ENCODE data around the gene B4GALNT3.

Gene B4GALNT3

DNA sequence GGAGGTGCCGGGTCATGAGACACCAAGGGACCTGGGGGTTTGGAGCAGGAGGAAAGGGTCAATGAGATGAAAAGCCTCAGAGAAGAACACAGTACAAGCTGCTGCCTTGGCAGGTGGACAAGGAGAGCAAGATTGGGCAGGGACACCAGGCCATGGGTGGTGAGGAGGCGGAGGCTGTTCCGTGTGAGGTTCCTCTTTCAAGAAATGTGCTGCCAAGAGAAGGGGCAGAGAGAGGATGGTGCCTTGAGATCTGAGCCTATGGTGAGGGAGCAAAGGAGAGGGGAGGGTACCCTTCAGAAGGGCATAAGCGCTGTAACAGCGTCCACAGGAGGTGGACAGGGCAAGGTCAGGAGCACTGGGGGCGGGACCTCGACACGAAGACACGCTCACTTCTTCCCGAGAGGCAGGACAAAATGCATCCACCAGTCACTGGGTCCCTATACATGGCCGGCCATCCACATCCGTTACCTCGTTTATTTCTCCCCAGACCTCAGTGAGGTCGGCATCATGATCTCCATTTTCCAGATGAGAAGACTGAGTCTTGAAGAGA, 100.2 kb downstream of the B4GALNT3 start:
- no peak for DNase-seq (ENCODE audit: low read depth)

DNA sequence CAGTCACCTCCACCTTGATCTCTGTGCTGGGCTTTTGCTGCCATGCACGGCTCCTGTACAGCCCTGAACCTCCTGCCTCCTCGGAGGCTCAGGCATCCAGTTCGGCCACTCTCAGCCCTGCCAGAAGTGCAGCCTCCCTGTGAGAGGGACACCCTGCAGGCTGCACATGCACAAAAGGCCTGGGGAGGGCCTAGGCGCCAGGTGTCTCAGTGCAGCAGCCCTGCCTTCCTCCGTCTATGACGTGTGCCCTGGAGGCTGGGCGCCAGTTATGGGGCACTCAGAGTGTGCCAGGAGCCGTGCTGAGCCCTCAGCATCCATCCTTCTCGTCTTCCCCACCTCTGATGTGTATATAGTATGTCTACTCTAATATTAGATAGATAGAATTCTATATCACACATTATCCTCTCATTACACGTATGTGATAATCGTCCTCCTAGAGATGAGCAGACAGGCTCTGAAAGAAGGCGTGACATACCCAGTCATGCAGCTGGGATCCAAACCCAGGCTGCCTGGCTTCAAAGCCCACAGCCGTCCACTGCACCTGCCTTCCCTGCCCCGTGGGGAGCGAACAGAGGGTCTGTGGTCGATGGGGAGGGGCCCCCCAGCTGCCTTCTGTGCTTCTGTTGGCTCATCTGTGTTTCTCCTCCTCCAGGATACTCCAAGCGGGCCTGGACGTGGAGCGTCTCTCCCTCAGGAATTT, 101.1 kb downstream of the B4GALNT3 start:
- no peak for DNase-seq (ENCODE audit: low read depth)

DNA sequence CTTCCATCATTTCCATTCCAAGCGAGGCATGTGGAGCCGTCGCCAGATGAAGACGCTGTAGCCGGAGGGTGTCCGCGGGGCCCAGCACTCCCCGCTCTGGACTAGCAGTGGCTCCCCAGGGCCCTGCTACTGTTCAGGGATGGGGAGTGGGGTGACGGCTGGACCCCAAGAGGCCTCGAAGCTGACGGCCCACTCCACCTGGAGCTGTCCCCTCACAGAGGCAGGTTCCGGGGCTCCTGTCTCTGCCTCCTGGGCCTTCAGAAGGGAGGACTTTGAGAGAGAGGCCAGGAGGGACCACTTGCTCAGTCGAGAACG, 101.6 kb downstream of the B4GALNT3 start:
- DNase-seq (ENCODE audit: low read depth): no peak

DNA sequence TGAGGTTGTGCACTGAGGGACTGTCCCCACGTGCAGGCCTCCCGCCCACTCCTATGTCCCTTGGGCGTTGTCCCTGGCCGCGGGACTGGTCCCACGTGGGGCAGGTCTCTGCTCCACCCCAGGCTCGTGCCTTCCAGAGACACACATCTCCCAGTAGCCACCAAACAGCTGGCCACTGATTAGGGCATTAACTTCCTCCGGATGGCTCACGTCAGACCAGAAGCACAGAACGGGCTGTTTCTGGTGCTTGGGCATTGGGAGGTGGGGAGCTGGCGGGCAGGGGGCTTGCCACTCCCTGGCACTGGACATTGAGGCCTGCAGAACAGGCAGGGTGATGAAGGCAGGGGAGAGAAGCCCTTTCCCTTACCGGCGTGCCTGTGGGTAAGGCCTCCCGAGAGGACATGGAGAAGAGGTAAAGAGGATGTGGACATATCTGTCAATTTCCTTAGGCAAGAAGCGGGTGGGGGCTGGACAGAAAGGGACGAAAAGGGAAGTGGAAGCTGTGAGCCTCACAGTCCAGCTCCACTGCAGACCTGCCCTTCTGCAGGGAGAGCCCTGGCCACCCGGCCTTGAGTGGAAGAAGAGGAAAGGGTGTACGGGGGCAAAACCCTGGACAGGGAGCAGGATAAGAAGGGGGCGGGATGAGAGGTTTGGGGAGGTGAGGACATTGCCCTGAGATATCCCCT, 102.3 kb downstream of the B4GALNT3 start:
- DNase-seq (ENCODE audit: low read depth): no peak

DNA sequence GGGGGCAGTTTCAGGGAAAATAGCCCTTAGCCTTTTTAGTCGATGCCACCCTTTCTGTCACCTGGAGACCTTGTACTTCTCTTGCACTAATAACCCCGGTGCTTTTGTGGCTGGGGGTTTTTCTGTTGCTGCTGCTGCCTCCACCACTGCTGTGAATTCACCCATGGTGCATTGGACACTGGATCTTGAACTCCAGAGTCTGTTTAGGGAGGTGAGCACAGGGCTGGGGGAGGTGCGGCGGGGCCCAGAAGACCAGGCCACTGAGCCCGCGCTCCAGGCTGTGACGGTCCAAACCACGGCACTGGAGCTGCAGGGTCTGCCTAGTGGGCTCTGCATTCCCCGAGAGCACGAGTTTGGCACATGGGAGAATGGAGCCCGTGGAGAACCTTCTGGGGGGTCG, 102.9 kb downstream of the B4GALNT3 start:
- DNase-seq (ENCODE audit: low read depth): no peak

DNA sequence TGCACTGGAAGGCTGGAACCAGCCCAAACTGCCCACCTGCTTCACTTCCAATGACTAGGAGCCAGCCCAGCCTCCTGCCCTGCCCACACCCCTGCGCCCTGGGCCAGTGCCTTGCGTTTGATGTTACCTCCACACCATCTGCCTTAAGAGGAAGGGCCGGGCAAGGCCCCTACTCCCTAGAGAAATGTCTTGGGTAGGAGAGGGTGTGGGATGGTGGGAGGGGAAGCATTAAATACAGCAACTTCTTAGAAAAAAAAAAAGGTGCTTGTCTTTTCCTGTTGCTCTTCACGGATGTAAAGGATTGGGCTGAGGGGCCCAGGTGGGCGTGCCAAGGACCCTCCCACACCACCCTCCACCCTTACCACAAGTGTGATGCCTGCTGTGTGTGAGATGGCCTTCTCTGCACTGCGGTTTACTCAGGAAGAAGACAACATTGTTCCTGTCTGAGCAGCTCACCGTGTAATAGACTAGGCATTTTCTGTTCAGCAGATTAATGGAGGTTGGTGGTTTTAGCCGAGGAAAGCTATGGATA, 103.6 kb downstream of the B4GALNT3 start:
- peak; percentile 63 for DNase-seq (ENCODE audit: low read depth)

DNA sequence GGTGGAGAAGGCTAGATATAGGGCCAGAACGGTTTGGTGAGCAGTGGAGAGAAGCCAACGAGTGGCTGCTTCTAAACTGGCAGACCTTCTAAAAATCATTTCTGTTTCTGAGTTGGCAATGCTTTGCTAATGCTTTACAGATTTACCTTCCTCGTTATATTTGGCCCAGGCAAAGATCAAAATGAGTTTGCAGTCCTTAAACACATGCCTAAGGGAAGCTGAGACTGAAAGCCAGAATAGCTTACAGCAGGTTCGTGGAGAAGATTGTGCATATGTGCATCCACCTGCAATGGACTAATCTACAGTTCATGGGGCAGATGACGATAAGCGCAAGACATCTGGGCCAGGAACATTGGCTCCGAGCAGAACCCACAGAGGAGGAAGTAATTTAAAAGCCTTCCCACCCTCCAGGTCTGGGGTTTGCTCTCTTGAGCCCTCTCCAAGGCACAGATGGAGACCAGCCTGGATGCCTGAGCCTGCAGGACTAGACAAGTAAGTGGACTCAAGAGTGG, 104.1 kb downstream of the B4GALNT3 start:
- DNase-seq (ENCODE audit: low read depth): no peak

DNA sequence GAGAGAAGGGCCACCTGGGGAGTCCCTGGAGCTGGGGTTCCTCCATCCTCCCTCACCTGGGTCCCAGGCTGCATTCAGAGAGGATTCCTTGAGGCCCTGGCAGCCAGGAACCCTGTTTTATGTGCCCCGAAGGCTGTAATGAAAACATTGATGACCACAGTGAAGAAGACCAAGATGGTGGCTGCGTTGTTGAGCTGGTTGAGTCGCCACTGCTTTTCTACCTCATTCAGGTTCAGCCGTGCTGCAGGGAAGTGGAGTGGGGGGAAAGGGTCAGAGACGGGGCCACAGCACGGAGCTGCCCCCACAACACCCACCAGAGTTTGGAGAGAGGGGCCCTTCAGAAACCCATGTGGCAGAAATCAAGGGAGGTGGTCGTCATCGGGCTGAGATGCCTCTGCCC, 105.4 kb downstream of the B4GALNT3 start:
- no peak for DNase-seq (ENCODE audit: low read depth)

DNA sequence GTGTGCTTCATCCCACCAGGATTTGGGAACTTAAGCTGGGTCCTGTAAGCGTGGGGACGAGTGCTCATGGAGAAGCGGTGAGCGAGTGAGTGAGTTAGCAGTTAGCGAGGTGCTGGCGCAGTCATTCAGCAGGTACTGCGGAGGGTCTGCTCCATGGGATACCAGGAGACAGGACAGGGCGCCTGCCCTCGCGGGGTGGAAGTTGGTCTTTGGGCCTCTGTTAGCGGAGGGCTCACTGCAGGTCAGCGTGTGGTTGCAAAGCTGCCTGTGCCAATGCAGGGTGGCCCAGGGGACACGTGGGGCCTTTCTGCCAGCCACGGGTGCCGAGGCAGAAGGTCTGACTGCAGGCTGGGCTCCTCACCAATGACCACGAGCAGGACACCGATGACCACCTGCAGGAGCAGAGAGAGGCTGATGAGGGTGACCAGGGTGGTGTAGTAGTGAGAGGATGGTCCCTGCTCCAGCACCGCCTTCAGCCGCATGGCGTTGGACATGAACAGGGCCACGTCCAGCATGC, 105.9 kb downstream of the B4GALNT3 start:
- no peak for DNase-seq (ENCODE audit: low read depth)

DNA sequence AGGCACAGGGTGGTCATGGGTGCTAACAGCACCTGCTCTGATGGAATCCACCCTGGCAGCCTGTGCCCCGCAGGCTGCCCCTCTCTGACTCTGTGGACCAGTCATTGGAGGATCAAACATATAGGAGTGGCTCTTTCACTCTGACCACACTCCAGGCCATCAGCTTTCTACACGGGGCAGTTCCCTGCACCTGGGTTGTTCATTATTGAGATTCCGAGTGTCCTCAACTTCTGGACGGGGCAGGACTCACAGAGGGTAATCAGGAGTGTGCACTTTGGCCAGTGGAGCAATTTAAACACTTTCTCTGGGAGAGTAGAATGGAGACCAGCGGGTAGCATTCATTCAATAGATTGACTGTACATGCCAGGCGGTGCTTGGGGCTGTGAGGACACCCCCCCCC, 108.7 kb downstream of the B4GALNT3 start:
- DNase-seq (ENCODE audit: low read depth): no peak

DNA sequence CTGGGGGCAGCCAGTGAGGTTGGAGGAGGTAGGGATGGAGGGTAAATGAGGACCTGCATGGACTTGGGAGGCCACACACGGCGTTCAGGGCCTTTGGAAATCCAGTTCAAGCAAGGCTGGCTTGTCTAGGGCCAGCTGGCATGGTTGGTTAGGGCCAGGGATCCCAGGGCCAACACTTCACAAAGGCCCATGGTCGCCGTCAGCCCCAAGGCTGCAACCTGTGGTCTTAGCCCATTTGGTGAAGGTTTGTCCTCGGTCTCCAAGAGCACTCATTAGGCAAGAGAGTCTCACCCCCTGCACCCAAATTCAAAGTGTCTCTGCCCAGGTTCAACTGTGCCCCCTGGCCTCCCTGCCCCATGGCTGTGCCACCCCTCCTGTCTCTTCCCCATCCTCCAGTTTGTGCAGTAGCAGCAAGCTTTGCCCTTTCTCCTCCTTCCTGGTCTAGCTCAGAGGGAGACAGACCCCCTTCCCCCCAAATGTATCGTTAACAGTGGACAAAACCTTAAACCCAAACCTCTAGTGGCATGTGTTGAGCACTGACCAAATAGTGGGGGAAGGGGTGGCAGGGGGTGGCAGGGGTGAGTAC, 109.4 kb downstream of the B4GALNT3 start:
- DNase-seq (ENCODE audit: low read depth): no peak

DNA sequence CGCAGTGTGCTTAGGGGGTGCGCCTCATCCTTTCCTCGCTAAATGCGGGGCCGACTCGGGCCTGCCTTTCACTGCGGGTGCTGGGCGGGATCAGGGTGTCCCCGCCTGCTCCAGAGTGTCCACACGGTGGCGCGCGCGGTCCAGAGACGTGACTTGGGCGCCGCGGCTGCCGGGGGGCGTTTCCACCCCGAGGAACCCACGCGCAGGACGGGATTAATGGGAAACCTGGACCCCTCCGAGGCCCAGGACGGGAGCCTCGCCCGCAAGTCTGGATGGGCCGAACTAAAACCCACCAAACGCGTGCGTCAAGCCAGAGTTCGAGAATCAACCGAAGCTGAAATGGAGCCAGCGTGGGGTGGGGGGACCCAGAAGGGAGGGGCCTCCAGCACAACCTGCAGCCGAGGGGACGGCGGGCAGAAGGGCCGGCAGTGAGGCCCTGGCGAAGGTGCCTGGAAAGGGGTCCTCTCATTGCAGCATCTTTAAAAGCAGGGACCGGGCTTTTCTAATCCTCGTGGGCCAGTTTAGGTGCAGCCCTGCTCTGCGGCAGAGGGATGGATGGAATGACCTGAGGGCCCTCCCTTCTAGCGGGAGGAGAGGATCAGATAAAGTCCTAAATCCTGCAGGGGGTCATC, 110.2 kb downstream of the B4GALNT3 start:
- peak; percentile 72 for DNase-seq (ENCODE audit: low read depth)

DNA sequence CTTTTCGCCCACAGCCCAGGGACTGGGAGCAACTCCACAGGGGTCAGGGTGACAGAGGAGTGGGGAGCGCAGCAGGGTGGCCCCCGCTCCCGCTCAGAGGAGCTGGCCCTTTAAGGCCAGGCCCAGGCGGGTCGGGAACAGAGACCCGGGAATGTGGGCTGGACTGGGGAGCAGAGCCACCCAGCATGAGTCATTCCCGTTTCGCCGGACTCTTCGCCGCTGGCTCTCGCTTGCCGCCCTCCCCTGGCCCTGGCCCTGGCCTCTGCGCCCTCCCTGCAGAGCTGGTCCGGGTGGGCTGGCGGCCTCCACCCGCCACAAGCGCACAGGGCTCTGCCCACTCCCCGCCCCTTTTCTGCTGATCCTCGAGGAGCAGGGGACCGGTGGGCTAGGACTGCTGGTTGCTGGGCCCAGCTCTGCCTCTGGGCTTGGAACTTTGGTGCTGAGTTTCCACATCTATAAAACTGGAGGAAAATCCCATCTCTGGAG, 110.7 kb downstream of the B4GALNT3 start:
- DNase-seq (ENCODE audit: low read depth): no peak

DNA sequence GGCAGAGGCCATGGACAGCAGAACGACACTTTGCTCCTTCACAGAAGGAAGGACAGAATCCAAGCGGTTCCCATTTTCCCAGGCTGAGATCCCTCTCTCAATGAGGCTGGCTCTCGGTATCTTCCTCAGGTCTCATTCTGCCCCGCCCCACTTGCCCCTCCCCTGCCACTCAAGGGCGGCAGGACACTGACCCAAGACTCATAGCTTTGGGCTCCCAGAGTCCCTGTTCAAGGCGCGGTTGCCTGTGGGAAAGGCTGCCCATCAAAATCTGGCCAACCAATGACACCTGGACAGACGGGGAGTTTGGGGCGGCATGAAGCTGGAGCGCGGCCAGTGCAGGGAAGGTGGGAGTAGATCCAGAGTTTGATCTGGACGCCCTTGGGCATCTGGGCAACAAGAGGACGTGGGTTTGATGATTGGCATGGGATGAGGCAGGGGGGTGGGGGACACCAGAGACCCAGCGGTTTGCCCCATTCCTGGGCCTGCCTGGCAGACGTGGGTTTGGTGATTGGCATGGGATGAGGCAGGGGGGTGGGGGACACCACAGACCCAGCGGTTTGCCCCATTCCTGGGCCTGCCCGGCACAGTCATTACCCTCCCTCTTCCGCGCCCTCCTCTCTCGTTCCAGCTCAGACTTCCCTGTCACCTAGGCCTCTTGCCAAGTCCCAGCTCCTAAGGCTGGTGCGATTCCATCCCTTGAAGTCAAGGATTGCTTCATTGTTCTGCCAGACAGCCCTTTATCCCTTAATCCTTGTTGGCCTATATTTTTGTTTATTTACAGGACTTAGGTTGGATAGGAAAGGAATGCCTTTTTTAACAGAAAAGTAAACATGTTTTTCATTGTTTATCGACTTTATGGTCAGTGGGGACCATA, 111.4 kb downstream of the B4GALNT3 start:
- no peak for DNase-seq (ENCODE audit: low read depth)

DNA sequence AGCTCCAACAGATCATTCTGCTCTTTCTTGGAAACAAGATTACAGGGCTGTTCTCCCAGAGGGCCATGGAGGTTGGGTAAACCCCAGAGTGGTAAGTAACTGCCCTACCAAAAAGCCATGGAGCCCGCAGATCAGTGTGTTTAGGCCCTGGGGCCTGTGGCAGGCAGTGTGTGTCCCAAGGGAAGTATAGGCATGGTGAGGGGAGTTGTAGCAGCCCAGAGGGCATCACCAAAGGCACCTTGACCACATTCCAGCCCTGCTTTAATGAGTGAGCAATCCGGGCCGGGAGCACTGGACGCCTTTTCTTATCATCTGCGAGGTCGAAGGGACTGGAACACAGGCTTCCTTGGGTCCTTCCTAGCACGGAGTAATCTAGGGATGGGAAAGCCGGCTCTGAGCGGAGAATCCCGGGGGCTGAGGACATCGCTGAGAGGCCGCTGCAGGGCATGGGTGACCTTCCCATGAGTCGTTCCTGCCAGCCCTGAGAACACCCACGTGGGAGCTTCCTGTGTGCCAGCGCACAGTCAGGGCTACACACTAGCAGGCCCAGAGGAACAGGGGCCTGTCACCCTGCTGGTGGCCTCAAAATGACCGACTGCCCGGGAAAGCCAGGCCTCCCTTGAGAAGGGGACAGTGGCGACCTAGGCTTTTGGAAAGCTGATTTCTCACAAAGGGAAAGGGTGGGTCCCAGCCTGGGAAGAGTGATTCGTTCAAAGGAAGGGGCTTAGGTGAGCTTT, 112.2 kb downstream of the B4GALNT3 start:
- DNase-seq (ENCODE audit: low read depth): no peak

DNA sequence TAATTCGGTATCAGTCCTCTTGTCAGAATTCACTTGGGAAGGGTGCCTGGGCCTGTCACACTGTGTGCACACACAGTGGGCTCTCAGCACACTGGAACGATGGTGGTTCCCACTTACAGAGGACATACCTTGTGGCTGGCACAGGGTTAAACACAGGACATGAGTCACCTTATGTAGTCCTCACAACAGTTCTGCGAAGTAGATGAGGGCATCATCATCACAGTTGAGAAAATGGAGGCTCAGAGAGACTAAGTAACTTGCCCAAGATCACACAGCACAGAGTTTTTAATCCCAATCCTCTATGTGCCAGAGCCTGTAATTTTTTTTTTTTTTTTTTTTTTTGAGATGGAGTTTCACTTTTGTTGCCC, 112.8 kb downstream of the B4GALNT3 start:
- no peak for DNase-seq (ENCODE audit: low read depth)

DNA sequence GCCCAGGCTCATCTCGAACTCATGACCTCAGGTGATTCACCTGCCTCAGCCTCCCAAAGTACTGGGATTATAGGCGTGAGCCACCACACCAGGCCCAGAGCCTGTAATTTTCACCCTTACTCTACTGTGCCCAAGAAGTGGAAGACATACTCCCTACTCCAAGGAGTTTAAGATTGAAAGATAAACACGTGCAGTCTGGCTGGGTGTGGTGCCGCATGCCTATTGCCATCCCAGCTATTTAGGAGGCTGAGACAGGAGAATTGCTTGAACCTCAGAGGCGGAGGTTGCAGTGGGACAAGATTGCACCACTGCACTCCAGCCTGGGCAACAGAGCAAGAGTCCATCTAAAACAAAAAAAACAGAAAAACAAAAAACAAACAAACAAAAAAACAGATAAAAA, 113.5 kb downstream of the B4GALNT3 start:
- DNase-seq (ENCODE audit: low read depth): no peak

DNA sequence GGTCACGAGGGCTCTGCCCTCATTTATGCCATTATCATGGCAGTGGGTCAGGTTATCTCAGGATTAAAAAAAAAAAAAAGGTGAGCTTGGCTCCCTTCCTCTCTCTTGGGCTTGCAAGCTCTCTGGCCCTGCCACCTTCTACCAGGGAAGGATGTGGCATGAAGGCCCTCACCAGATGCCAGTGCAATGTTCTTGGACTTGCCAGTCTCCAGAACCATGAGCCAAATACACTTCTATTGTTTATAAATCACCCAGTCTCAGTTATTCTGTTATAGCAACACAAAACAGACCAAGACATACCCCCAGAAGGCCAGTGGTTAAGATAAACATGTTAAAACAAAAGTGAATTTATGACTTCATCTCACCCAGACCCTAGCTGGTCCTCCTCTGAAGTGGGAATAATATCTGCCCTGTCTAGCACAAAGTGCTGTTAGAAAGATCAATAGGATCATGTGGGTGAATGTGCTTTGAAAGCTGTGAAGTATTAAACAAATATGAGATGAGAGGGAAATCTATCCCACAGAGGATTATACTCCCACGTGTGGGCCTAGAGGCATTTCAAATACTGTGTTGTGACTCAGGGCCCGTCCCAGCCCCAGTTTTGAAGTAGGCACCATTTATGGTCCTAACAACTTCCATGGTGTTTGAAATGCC, 114.9 kb downstream of the B4GALNT3 start:
- no peak for DNase-seq (ENCODE audit: low read depth)

DNA sequence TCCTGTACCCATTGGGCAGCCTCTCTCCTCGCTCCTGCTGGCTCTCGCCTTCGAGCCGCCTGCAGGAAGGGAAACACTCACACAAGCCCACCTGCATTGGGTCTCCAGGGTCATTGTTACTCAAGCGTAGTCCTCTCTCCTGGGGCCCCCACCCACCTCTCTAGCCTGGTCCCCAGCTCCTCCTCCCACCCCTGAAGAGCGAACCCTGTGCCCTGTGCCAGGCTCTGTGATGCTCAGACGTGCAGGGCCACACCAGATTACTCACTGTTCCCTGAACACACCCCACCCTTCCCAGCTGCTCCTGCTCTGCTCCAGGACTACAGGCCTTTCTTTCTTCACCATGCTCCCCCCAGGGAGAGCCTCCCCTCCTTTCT, 115.4 kb downstream of the B4GALNT3 start:
- no peak for DNase-seq (ENCODE audit: low read depth)

Measured in activated T-helper 1 cell treated with Interleukin-2 at 50 U/mL for 16 hours (primary cell).